H9 (cell line): ENCODE measurements around the gene ORC1. TPM values are rescaled to one million over a fixed set of nuclear protein-coding genes. Genes with fewer than 3 reads are reported as not detected.

Source experiments
- DNase-seq: peaks from one replicate; pipeline ENCODE4 v3.0.0-alpha.2; 2017
- H2AFZ ChIP-seq: one replicate; pipeline ENCODE4 v1.6.1; 2013; ENCODE audit warnings: mild to moderate bottlenecking, low read length, control low read depth, moderate library complexity
- H2AK5ac ChIP-seq: 2 replicates; pipeline ENCODE4 v1.6.1; 2013; ENCODE audit warnings: low read length, control low read depth, mixed read lengths; ENCODE audit not compliant: insufficient read length
- H2BK120ac ChIP-seq: one replicate; pipeline ENCODE4 v1.6.1; 2013; ENCODE audit warnings: low read depth, mild to moderate bottlenecking, low read length, control low read depth, inconsistent platforms; ENCODE audit not compliant: poor library complexity, severe bottlenecking
- H2BK12ac ChIP-seq: 2 replicates; pipeline ENCODE4 v1.6.1; 2013; ENCODE audit warnings: low read length, control low read depth, mixed read lengths, low read depth; ENCODE audit not compliant: insufficient read length
- H2BK15ac ChIP-seq: 2 replicates; pipeline ENCODE4 v1.6.1; 2013; ENCODE audit warnings: low read depth, low read length, control low read depth
- H2BK20ac ChIP-seq: one replicate; pipeline ENCODE4 v1.6.1; 2013; ENCODE audit warnings: low read depth, mild to moderate bottlenecking, low read length, control low read depth, inconsistent platforms; ENCODE audit not compliant: poor library complexity, severe bottlenecking
- H2BK5ac ChIP-seq: 2 replicates; pipeline ENCODE4 v1.6.1; 2013; ENCODE audit warnings: low read length, control low read depth, mixed read lengths; ENCODE audit not compliant: insufficient read length
- H3K14ac ChIP-seq: 2 replicates; pipeline ENCODE4 v1.6.1; 2013; ENCODE audit warnings: low read length, control low read depth; ENCODE audit not compliant: insufficient read depth
- H3K18ac ChIP-seq: 2 replicates; pipeline ENCODE4 v1.6.1; 2013; ENCODE audit warnings: low read depth, mild to moderate bottlenecking, mixed read lengths, low read length, control low read depth; ENCODE audit not compliant: insufficient read length
- H3K23ac ChIP-seq: 2 replicates; pipeline ENCODE4 v1.6.1; 2013; ENCODE audit warnings: low read length, control low read depth, mixed read lengths, low read depth; ENCODE audit not compliant: insufficient read length
- H3K23me2 ChIP-seq: 2 replicates; pipeline ENCODE4 v1.6.1; 2013; ENCODE audit warnings: low read depth, mild to moderate bottlenecking, mixed read lengths, low read length, control low read depth; ENCODE audit not compliant: insufficient read length, poor library complexity, severe bottlenecking
- H3K27ac ChIP-seq: 2 replicates; pipeline ENCODE4 v1.5.1; 2013; ENCODE audit warnings: low read length, control low read depth, mixed read lengths, low read depth; ENCODE audit not compliant: insufficient read length
- H3K27me3 ChIP-seq: 2 replicates; pipeline ENCODE4 v1.6.1; 2013; ENCODE audit warnings: low read length, control low read depth, inconsistent platforms; ENCODE audit not compliant: insufficient read depth
- H3K4ac ChIP-seq: 2 replicates; pipeline ENCODE4 v1.6.1; 2013; ENCODE audit warnings: low read depth, mild to moderate bottlenecking, control low read depth, inconsistent platforms, low read length, moderate library complexity
- H3K4me1 ChIP-seq: 2 replicates; pipeline ENCODE4 v1.6.1; 2013; ENCODE audit warnings: low read length, control low read depth, inconsistent platforms; ENCODE audit not compliant: insufficient read depth
- H3K4me2 ChIP-seq: 2 replicates; pipeline ENCODE4 v1.6.1; 2013; ENCODE audit warnings: low read length, control low read depth, mixed read lengths; ENCODE audit not compliant: insufficient read length, insufficient read depth
- H3K56ac ChIP-seq: 2 replicates; pipeline ENCODE4 v1.6.1; 2013; ENCODE audit warnings: low read depth, mild to moderate bottlenecking, mixed read lengths, low read length, control low read depth; ENCODE audit not compliant: insufficient read length
- H3K79me1 ChIP-seq: 2 replicates; pipeline ENCODE4 v1.6.1; 2013; ENCODE audit warnings: low read depth, mild to moderate bottlenecking, moderate library complexity, low read length, control low read depth, inconsistent platforms; ENCODE audit not compliant: insufficient read depth, poor library complexity, severe bottlenecking
- H3K79me2 ChIP-seq: 2 replicates; pipeline ENCODE4 v1.6.1; 2013; ENCODE audit warnings: low read length, control low read depth, inconsistent platforms; ENCODE audit not compliant: insufficient read depth
- H3K9ac ChIP-seq: 2 replicates; pipeline ENCODE4 v1.6.1; 2013; ENCODE audit warnings: low read length, control low read depth, mixed read lengths; ENCODE audit not compliant: insufficient read length; ENCODE audit errors: extremely low read depth
- H3K9me3 ChIP-seq: one replicate; pipeline ENCODE4 v1.6.1; 2013; ENCODE audit warnings: low read depth, low read length, inconsistent platforms; ENCODE audit not compliant: control insufficient read depth
- H3T11ph ChIP-seq: one replicate; pipeline ENCODE4 v1.6.1; 2013; ENCODE audit warnings: mild to moderate bottlenecking, low read length, control low read depth, inconsistent platforms
- H4K20me1 ChIP-seq: one replicate; pipeline ENCODE4 v1.6.1; 2013; ENCODE audit not compliant: control insufficient read depth, insufficient read length, insufficient read depth
- H4K5ac ChIP-seq: 2 replicates; pipeline ENCODE4 v1.6.1; 2013; ENCODE audit warnings: low read depth, mild to moderate bottlenecking, mixed read lengths, low read length, control low read depth; ENCODE audit not compliant: insufficient read length
- H4K8ac ChIP-seq: replicated peaks from 2 replicates; pipeline ENCODE4 v1.6.1; 2013; ENCODE audit warnings: low read length, control low read depth, mixed read lengths, low read depth; ENCODE audit not compliant: insufficient read length
- H4K91ac ChIP-seq: 2 replicates; pipeline ENCODE4 v1.6.1; 2013; ENCODE audit warnings: low read depth, mild to moderate bottlenecking, moderate library complexity, mixed read lengths, low read length, control low read depth; ENCODE audit not compliant: insufficient read length
- H3K27ac Mint-ChIP-seq, 3 experiments: 2 replicates in 2 of 3; 3 replicates in 1 of 3; pipeline ENCODE4 v1.8.0; 2020 to 2021; ENCODE audit warnings: mixed read lengths in 3 of 3, mild to moderate bottlenecking in 1 of 3, moderate library complexity in 1 of 3
- H3K27me3 Mint-ChIP-seq: 2 replicates; pipeline ENCODE4 v1.8.0; 2021; ENCODE audit warnings: low read depth, mild to moderate bottlenecking, moderate library complexity, mixed read lengths
- H3K36me3 Mint-ChIP-seq, 3 experiments: 2 replicates in 2 of 3; 3 replicates in 1 of 3; pipeline ENCODE4 v1.8.0; 2020 to 2021; ENCODE audit warnings: low read depth in 3 of 3, mixed read lengths in 3 of 3; ENCODE audit not compliant: insufficient read depth in 1 of 3
- H3K4me1 Mint-ChIP-seq, 2 experiments: 2 replicates each; pipeline ENCODE4 v1.8.0; 2020; ENCODE audit warnings: mixed read lengths in 2 of 2
- H3K4me3 Mint-ChIP-seq, 2 experiments: 2 replicates in 1 of 2; 3 replicates in 1 of 2; pipeline ENCODE4 v1.8.0; 2020 to 2021; ENCODE audit warnings: mild to moderate bottlenecking in 2 of 2, mixed read lengths in 2 of 2, moderate library complexity in 1 of 2
- H3K9me3 Mint-ChIP-seq, 2 experiments: 2 replicates in 1 of 2; 3 replicates in 1 of 2; pipeline ENCODE4 v1.8.0; 2020; ENCODE audit warnings: mild to moderate bottlenecking in 2 of 2, mixed read lengths in 2 of 2, moderate library complexity in 1 of 2
- WGBS: extraction: QIAGEN DNeasy Blood & Tissue Kit; methylation state at CpG from one replicate; pipeline ENCODE4 v1.1.7; 2013; ENCODE audit warnings: missing lambda C conversion rate, low lambda C conversion rate, mixed read lengths; ENCODE audit not compliant: insufficient read length; ENCODE audit errors: extremely low coverage; 5-methylcytosine and 5-hydroxymethylcytosine counted together
- total RNA-seq: library from RNA; stranded (reverse); gene quantifications from 2 replicates; pipeline ENCODE4 v1.2.1, GENCODE V29; 2021
- TF ChIP-seq, protein P1 (sequence below): fragments of 200-600 bp; sonication (generic); conservative IDR thresholded peaks from 3 replicates; pipeline ENCODE4 v1.8.0; 2021; ENCODE audit warnings: antibody characterized with exemption, mild to moderate bottlenecking

Gene ORC1
- total RNA-seq, 1 experiment from 2014 or later, result 46.4 TPM

DNA sequence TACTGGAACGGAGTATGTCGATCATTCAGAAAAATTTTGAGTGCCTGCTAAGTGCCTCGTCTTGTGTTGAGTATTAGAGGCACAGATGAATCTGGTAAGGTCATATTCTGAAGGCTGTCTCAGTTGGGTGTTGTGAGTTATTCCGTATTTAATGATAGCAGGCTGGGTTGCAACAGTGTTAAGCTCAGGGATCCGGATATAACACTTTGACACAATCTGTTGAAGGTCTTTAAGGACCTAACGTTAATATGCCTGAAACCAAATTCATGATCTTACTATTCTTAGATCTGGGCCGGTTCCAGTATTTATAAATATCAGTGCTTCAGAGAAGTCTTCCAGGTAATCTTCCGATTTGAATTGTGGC lies 734 bp upstream of the ORC1 start:
- no peak overlapping the region for H3T11ph ChIP-seq
- peak overlapping the region; percentile 100 for H3K4me3 Mint-ChIP-seq
- no peak overlapping the region for H2BK20ac ChIP-seq
- H3K27ac Mint-ChIP-seq, result peak overlapping the region; percentile 100
- H3K9ac ChIP-seq, result peak overlapping the region; percentile 100
- H2BK15ac ChIP-seq, result no peak overlapping the region
- peak overlapping the region; percentile 6 for H3K23ac ChIP-seq
- no CpG with 5 or more reads among the region's 8 CpGs for WGBS
- H2BK12ac ChIP-seq, result no peak overlapping the region
- H3K79me1 ChIP-seq, result peaks cover 2% of the 10 kb centered on the region
- H4K20me1 ChIP-seq, result no peaks in the 10 kb centered on the region
- peaks cover 39 to 64% (median 54%) of the 10 kb centered on the region in 3 experiments for H3K36me3 Mint-ChIP-seq
- H2AFZ ChIP-seq, result no peak overlapping the region
- no peak for DNase-seq
- peak overlapping the region; percentile 99 for H3K27ac ChIP-seq
- H3K56ac ChIP-seq, result peak overlapping the region; percentile 85
- no peaks in the 10 kb centered on the region for H3K27me3 ChIP-seq
- no peaks in the 10 kb centered on the region for H3K4me1 ChIP-seq
- peak overlapping the region; percentile 47 for H4K91ac ChIP-seq
- TF ChIP-seq, protein P1, sequence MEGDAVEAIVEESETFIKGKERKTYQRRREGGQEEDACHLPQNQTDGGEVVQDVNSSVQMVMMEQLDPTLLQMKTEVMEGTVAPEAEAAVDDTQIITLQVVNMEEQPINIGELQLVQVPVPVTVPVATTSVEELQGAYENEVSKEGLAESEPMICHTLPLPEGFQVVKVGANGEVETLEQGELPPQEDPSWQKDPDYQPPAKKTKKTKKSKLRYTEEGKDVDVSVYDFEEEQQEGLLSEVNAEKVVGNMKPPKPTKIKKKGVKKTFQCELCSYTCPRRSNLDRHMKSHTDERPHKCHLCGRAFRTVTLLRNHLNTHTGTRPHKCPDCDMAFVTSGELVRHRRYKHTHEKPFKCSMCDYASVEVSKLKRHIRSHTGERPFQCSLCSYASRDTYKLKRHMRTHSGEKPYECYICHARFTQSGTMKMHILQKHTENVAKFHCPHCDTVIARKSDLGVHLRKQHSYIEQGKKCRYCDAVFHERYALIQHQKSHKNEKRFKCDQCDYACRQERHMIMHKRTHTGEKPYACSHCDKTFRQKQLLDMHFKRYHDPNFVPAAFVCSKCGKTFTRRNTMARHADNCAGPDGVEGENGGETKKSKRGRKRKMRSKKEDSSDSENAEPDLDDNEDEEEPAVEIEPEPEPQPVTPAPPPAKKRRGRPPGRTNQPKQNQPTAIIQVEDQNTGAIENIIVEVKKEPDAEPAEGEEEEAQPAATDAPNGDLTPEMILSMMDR, result no peak
- peaks cover 5% of the 10 kb centered on the region for H3K23me2 ChIP-seq
- H3K9me3 Mint-ChIP-seq, result no peaks in the 10 kb centered on the region; a peak in 1 of 5 replicates
- H3K4ac ChIP-seq, result no peak overlapping the region
- peak overlapping the region; percentile 96 for H3K4me2 ChIP-seq
- H2AK5ac ChIP-seq, result no peak overlapping the region
- peak overlapping the region; percentile 95 for H4K5ac ChIP-seq
- peak overlapping the region; percentile 87 for H2BK5ac ChIP-seq
- peak overlapping the region; percentile 90 for H3K18ac ChIP-seq
- peaks cover 21 to 23% of the 10 kb centered on the region in 2 experiments for H3K4me1 Mint-ChIP-seq
- H4K8ac ChIP-seq, result peak overlapping the region; percentile 81
- H3K27me3 Mint-ChIP-seq, result no peaks in the 10 kb centered on the region
- H3K9me3 ChIP-seq, result no peaks in the 10 kb centered on the region
- H2BK120ac ChIP-seq, result peak overlapping the region; percentile 0
- peak overlapping the region; percentile 93 for H3K14ac ChIP-seq
- peaks cover 15% of the 10 kb centered on the region; the same call in 1 of the 2 replicates for H3K79me2 ChIP-seq
